ENCODE measurements around the gene GNG3.
"Not testable (repeated sequence)": the region's sequence is repeated elsewhere in the genome, so short reads cannot be mapped to it uniquely, and the experiment has no call there.

The GNG3 gene

DNA sequence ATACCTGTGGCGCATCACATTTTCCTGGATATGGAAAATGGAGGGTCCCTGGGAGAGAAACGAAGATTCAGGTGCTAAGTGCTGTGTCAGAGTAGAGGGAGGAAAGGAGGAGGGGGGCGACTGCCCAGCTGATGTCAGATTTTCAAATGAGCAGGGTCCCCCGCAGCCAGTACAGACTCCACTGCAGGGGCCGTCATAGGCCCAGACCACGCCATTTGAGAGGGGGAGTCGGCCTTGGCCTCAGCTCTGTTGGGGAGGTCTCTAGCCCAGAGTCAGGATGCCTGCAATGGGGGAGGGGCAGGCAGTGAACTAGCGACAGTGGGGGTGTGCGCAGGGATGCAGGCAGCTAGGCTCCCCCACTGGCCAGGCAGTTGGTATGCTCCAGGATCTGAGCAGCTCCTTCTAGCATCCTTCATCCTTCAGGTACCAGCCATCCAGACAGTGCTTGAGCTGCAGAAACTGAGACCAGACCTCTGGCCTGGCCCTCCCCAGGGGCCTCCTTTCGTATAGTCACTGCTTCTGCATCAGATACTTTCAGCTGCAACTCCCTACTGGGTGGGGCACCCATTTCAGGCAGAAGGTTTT is at the start of gene GNG3, which contains the start of gene BSCL2:
Gene GNG3 (plus strand): TSS at position 400 of the 585 bp plus-strand sequence. CDS start 620 bp downstream, outside the sequence.
Gene BSCL2 (minus strand): TSS at position 148 of the 585 bp plus-strand sequence. CDS start 229 bp downstream, outside the sequence.
- no peak for DNase-seq (ENCODE audit: low read depth in 2 of 2)

DNA sequence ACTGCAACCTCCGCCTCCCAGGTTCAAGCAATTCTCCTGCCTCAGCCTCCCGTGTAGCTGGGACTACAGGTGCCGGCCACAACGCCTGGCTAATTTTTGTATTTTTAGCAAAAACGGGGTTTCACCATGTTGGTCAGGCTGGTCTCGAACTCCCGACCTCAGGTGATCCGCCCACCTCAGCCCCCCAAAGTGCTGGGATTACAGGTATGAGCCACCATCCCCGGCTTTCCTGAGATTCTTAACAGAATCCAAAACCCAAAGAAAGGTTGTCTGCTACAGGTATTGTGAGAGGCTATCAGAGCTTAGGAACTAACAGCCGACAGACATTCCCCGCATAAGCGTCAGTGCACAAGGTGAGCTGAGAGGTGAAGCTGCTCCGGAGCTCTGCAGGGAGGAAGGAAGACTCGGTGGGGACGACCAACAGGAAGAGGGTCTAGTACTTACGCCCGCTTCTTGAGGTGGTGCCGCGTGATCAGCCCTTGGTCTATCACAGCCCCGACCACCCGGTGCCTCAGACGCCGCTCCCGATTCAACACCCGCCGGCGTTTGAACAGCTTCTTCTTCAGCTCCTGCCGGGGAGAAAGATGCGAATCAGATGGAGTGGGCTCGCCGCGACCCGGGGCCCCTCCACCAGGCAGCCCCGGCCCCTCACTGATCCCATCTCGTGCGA is 42.9 kb upstream of the GNG3 start:
- no peak for DNase-seq (ENCODE audit: low read depth in 2 of 2)

- DNase-seq (ENCODE audit: low read depth in 2 of 2) = peak; percentile 94 to 95
Measured at GRCh38 chr11:62665075-62665598, 42.3 kb upstream of the GNG3 start, which contains the start of the genes C11orf98 and CSKMT. Gene C11orf98, minus strand, starts transcription at chr11:62665210. Its CDS starts 41 bp downstream, at chr11:62665169. Gene CSKMT, plus strand, starts transcription at chr11:62665312. Its CDS starts 568 bp downstream, at chr11:62665880.

DNA sequence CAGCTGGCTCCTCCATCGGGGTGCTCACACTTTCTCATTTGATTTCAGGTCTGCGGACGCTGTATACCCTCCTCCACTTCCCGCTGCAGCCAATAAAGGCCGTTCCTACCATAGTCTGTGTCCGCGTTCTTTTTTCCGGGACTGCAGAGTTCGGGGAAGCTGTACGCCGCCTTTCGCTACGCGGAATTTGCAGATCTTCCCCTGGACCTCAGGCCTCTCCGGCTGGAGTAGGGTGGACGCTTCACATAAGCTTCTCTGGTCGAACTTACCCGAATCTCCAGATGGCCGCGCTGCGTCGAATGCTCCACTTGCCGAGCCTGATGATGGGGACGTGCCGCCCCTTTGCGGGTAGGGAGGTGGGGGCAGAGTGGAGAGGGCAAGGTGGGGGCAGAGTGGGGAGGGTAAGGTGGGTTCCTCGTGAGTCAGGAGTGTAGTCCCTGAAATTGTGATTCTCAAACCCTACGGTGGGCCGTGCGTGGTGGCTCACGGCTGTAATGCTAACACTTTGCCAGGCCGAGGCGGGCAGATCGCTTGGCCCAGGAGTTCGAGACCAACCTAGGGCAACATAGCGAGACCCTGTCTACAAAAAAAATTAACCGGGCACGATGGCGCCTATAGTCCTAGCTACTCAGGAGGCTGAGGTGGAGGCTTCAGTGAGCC is 41.7 kb upstream of the GNG3 start:
- peak; percentile 32 to 40 for DNase-seq (ENCODE audit: low read depth in 2 of 2)

DNA sequence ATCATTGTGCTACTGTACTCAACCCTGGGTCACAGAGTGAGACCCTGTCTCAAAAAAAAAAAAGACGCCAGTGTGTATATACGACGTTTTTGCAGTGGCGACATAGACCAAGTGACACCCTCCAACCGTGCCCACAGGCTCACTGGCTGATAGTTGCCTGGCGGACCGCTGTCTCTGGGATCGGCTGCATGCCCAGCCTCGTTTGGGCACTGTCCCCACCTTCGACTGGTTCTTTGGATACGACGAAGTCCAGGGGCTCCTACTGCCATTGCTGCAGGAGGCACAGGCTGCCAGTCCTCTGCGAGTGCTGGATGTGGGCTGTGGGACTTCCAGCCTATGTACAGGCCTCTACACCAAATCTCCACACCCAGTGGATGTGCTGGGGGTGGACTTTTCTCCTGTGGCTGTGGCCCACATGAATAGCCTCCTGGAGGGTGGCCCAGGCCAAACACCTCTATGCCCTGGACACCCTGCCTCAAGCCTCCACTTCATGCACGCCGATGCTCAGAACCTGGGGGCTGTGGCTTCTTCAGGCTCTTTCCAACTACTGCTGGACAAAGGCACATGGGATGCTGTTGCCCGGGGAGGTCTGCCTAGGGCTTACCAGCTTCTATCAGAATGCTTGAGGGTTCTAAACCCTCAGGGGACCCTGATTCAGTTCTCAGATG is 41.1 kb upstream of the GNG3 start:
- DNase-seq (ENCODE audit: low read depth in 2 of 2) = no peak

DNA sequence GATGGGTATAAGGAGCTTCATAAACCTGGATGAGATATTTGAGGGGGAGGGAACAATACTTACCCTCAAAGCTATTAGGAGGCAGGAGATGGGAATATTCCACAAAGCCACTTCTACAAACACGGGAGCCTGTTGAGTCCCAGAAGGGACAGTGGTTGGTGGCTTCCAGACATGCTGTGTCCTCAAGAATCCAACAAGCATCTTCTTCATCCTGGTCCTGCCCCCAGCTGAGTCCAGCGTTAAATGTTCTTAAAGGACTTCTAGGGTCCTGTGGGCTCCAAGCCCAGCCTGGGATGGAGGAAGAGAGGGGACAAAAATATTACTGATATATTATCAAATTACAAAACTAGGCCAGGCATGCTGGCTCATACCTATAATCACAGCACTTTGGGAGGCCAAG is 40.0 kb upstream of the GNG3 start:
- DNase-seq (ENCODE audit: low read depth in 2 of 2) = no peak

DNA sequence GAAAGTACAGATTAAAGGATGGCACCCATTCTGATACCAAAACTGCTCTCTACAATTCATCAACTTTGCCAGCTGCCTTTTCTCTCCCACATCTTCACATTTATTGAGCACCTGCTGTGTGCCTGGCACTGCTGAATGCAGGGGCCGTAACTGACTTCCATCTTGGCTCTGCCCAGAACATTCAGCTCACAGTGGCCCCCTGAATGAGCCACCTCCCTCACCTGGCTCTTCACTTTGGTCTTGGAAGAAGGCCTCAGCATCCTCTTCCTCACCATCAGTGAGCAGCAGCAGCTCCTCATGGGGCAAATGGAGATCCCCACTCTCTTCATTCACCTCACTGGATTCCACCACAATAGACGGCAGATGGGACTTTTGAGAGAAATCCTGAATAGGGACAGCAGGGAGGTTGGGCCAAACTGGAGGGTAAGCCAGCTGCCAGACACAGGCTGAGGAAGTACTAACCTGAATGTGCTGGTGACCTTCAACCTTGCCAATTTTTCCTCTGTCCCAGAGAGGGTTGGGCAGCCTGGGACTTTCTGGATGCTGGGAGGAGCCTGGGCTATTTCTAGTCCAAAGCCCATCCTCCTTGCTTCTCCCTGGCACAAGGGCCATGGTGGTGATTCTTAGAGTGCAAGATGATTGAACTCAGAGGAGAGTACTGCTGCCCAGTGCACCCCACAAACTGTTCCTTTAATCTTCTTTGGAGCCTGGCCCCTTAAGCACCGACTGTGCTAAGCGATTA is 37.9 kb upstream of the GNG3 start:
- DNase-seq (ENCODE audit: low read depth in 2 of 2) = no peak

DNA sequence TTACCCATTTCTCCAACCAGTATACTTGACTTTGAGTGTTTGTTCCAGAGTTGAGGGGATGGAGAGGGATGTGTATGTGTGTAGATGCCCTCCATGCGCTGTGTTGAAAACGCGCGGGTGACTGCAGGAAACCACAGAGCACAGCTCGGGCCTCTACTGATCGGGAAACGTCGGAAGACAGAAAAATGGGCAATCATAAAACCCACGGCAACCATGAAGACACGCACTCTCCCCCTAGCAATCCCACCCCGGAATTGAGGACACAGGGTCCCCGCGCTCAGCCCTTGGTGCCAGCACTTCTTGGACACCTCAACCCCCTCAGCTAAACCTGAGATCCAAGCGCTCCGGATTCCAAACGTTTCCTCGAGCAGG is 36.3 kb upstream of the GNG3 start:
- no peak for DNase-seq (ENCODE audit: low read depth in 2 of 2)

- DNase-seq (ENCODE audit: low read depth in 2 of 2) = peak; percentile 48 to 58
Measured at GRCh38 chr11:62671608-62672389, 35.7 kb upstream of the GNG3 start, which contains the start of the genes LBHD1 and UQCC3. Gene LBHD1, minus strand, starts transcription at chr11:62672267. Its CDS starts 2,236 bp downstream, at chr11:62670031. Gene UQCC3, plus strand, starts transcription at chr11:62671673. Its CDS starts 73 bp downstream, at chr11:62671746.

GRCh38 chr11:62673196-62673525 is 34.3 kb upstream of the GNG3 start:
- DNase-seq (ENCODE audit: low read depth in 2 of 2) = no peak

- DNase-seq (ENCODE audit: low read depth in 2 of 2) = not testable (repeated sequence)
Measured at GRCh38 chr11:62675415-62675814, 32.1 kb upstream of the GNG3 start.

GRCh38 chr11:62676698-62677097 is 30.8 kb upstream of the GNG3 start:
- DNase-seq (ENCODE audit: low read depth in 2 of 2) = no peak

- DNase-seq (ENCODE audit: low read depth in 2 of 2) = no peak
Measured at GRCh38 chr11:62677156-62677555, 30.3 kb upstream of the GNG3 start.

DNA sequence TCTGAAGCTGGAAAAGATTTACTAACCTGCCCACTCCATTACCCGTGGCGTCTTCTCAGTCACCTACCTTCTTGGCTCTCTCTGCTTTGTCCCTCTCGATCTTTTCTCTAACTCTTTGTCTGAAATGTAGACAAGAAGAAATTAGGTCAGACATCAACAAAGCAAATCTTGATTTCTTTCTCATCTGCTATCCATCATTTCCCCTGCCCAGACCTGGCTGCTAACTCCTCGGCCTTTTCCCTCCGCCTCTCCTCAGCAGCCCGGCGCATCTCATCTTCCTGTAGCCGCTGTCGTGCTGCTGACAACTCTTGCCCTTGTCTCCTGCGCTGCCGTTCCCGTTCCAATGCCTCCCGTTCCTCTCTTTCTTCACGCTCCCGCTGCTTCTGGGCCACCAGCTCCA is 29.8 kb upstream of the GNG3 start:
- DNase-seq (ENCODE audit: low read depth in 2 of 2) = no peak

GRCh38 chr11:62678433-62678769 is 29.1 kb upstream of the GNG3 start:
- DNase-seq (ENCODE audit: low read depth in 2 of 2) = no peak

DNA sequence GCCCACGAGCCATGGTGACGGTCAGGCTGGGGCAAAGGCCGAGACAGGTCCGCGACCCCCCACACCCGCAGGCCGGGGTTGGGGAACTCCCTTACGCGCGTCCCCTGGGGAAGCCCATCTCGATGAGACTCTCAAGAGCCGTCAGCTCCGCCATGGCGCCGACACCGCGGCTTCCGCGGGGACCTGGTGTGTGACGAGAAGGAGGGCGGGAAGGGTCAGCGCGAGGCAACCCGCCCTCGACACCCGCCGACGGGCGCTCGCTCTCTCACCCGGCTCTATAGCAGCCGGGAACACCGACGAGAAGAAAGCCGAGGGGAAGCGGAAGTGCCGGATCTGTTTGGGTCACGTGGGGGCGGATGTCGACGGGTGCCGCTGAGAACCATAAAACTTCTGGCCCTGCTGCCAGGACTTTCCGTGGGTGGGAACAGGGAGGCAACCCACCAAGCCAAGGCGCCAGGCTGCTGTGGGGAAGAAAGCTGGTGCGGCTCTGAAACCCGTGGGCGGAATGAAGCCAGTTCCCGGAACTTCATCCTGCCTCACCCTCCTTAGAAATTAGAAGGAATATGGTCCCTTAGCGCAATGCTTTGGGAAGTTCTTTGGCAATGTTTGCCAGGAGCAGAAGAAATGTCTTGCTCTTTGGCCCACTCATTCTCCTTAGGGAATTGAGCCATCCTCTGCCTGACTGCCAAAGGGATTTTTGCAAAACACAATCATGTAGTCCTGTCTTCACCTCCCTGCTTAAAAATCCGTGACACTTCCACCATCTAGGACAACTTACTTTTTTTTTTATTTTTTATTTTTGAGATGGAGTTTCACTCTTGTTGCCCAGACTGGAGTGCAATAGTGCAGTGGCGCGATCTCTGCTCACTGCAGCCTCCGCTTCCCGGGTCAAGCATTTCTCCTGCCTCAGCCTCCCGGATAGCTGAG is 28.4 kb upstream of the GNG3 start, which contains the start of gene UBXN1:
Gene UBXN1 (minus strand): TSS at position 304 of the 927 bp plus-strand sequence. CDS start 150 bp downstream, at position 154.
- DNase-seq (ENCODE audit: low read depth in 2 of 2) = peak; percentile 62 to 66

DNA sequence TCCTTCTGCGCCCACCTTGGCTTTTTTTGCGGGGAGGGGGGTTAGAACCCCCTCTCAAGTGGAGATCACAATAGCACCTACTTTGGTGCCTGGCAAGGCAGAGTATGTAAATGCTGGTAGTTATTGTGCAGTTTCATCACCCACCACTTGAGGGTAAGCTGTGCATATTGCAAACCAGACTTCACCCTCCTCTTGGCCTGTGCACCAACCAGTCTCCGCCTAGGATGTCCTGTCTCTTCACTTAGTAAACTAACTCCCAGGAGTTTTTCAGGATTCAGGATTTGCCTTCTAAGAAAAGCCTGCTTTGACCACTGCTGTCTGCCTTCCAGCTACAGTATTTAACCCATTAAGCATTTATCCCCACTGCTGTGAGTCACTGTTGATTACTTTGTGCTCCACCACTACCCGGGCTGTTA is 26.6 kb upstream of the GNG3 start:
- no peak for DNase-seq (ENCODE audit: low read depth in 2 of 2)

DNA sequence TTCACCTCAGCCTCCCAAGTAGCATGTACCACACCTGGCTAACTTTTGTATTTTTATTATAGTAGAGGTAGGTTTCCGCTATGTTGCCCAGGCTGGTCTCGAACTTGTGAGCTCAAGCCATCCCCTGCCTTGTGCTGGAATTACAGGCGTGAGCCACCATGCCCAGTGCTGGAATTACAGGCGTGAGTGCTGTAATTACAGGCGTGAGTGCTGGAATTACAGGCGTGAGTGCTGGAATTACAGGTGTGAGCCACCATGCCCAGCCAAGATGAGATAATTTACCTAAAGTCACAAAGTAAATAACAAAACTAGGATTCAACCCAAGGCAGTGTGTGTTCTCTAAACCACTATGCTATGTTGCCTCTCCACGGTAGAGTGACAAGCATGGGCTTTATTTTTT is 25.0 kb upstream of the GNG3 start:
- no peak for DNase-seq (ENCODE audit: low read depth in 2 of 2)

Measured in stimulated activated CD8-positive, alpha-beta memory T cell treated with anti-CD3 and anti-CD28 coated beads, Interleukin-2, amount 100 ng/mL, for 1 hour (primary cell).